SK-N-MC (cell line): ENCODE data around the gene HES6.

Experiments
- EZH2 ChIP-seq: fragments of 200-600 bp; sonication (generic); IDR thresholded peaks from one replicate; pipeline ENCODE4 v1.6.1; 2017; ENCODE audit warnings: antibody characterized with exemption
- FOXP2 ChIP-seq: optimal IDR thresholded peaks from 2 replicates; pipeline ENCODE3; 2011; ENCODE audit warnings: mild to moderate bottlenecking, moderate library complexity; ENCODE audit not compliant: insufficient read depth; ENCODE audit errors: extremely low read length, control extremely low read depth
- POLR2AphosphoS5 ChIP-seq: IDR thresholded peaks from 2 replicates; pipeline ENCODE4 v1.6.1; 2012; ENCODE audit warnings: mild to moderate bottlenecking, low read depth, low read length, borderline replicate concordance

DNA sequence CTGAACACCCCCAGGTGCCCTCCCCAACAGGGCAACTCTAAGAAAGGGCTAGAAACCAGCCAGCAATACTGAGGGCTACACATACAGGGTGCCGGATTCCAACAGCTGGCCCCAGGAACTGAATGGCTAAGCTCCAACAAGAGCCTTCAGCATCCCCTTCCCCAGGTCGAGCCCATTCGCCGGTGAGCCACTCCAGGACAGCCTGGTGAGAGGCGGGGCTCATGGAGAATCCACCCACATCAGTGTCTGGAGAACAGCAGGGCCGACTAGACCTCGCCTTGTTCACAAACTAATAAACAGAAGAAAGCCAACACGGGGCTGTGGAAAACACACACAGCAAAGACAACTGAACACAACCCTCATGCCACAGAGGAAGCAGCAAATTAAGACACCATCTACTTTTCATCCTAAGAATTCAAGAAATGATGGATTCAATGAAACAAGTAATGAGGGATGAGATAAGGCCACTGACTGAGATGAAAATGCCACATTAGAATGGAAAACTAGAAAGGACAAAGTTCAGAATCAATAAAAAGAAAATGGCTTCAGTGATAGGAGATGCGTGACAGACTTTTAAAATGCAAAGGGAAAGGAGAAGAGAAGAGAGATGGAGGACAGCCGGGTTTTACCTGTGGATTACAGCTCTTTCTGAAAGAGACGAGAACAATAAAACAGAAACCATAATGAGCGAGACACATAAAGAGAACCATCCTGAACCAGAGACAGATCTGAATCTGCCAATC, 40.4 kb upstream of the HES6 start:
- TF ChIP-seq POLR2AphosphoS5 (no peak), EZH2 (no peak), FOXP2 (no peak)
